Gastrocnemius medialis (tissue), 4 donors: Measurements from ENCODE around the gene UNC5C.

Source experiments
- POLR2A ChIP-seq, 2 donors: fragments of 450-650 bp; IDR thresholded peaks; one replicate each; pipeline ENCODE4 v1.6.1; 2017; ENCODE audit warnings: antibody characterized with exemption in 2 of 2, mild to moderate bottlenecking in 2 of 2, moderate library complexity in 2 of 2
- TF ChIP-seq, protein P1 (sequence below), 5 experiments: fragments of 450-650 bp in 3 of 5; fragments of 200-600 bp in 2 of 5; sonication (generic) in 2 of 5; IDR thresholded peaks in 4 of 5; conservative IDR thresholded peaks in 1 of 5; 1 replicate in 4 of 5; 2 replicates in 1 of 5; pipeline ENCODE4 v1.5.1; 2016 to 2019; ENCODE audit warnings: antibody characterized with exemption in 5 of 5, mild to moderate bottlenecking in 3 of 5, moderate library complexity in 3 of 5

DNA sequence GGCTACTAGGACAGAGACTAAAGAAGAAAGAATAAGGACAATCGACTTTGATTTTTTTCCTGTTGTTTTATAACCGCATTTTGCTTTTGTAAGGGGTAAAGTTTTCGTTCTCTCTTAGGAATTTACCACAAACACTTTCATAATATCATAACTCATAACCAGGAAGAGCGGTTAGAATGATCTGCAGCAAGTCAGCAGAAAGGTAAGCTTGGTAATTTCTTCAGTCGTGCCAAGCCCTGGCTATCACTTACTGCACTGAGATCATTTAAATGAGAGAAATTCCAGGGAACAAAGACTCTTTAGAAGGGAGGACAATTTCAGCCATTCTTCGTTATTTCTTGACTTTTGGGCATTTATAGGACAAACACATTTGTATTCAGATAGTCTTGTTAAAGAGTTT is 258.1 kb downstream of the UNC5C start:
- no peak for TF ChIP-seq POLR2A (IDR thresholded peaks at IDR 0.05)
- TF ChIP-seq, protein P1, sequence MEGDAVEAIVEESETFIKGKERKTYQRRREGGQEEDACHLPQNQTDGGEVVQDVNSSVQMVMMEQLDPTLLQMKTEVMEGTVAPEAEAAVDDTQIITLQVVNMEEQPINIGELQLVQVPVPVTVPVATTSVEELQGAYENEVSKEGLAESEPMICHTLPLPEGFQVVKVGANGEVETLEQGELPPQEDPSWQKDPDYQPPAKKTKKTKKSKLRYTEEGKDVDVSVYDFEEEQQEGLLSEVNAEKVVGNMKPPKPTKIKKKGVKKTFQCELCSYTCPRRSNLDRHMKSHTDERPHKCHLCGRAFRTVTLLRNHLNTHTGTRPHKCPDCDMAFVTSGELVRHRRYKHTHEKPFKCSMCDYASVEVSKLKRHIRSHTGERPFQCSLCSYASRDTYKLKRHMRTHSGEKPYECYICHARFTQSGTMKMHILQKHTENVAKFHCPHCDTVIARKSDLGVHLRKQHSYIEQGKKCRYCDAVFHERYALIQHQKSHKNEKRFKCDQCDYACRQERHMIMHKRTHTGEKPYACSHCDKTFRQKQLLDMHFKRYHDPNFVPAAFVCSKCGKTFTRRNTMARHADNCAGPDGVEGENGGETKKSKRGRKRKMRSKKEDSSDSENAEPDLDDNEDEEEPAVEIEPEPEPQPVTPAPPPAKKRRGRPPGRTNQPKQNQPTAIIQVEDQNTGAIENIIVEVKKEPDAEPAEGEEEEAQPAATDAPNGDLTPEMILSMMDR (IDR thresholded peaks at IDR 0.05 in 4 of 5, conservative IDR thresholded peaks at IDR 0.05 in 1 of 5): no peak
